ENCODE data around the gene NAB2. TPM values are rescaled to one million over a fixed set of nuclear protein-coding genes. Genes with fewer than 3 reads are reported as not detected.

Gene NAB2
- total and polyA plus RNA-seq, 9 of the 15 experiments (the other 6 are each of a cell fraction or from before 2014, with no cell fraction given): 0.45 to 40.9 (median 20.4) TPM

DNA sequence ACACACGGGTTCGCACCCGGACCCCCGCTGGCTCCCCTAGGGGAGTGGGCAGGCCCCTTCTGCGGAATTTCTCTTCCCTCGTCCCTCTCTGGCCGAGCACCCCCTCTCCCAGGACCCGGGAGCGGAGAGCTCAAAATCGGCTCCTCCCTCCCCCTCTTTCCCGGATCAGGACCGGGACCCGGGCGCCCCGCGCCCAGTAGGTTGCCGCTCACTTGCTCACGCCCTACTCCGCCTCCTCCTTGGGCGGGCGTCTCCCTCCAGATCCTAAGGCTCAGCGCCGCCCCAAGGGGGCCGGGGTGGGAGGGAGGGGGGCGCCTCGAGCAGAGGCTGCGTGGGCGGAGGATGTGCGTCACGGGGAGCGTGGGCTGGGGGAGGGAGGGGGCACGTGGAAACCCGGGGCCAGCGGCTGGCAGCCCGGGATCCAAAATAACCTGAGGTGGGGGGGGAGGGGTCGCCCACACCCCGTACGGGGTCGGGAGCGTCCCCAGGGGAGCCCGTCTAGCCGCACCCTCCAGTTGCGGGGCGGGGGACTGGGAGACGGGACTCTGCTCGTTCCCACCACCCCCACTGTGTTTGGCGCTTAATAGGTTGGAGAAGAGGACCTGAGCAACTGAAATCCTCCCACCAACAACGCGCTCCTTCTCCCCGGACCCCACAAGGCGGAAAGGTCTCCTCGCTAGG, 1.8 kb upstream of the NAB2 start (continued):
- TF ChIP-seq, protein P1, sequence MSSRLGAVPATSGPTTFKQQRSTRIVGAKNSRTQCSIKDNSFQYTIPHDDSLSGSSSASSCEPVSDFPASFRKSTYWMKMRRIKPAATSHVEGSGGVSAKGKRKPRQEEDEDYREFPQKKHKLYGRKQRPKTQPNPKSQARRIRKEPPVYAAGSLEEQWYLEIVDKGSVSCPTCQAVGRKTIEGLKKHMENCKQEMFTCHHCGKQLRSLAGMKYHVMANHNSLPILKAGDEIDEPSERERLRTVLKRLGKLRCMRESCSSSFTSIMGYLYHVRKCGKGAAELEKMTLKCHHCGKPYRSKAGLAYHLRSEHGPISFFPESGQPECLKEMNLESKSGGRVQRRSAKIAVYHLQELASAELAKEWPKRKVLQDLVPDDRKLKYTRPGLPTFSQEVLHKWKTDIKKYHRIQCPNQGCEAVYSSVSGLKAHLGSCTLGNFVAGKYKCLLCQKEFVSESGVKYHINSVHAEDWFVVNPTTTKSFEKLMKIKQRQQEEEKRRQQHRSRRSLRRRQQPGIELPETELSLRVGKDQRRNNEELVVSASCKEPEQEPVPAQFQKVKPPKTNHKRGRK (tag; IDR thresholded peaks at IDR 0.05): 0 out of 2 replicates have a peak, but pooled peaks have one; percentile 20
- TF ChIP-seq IFI16 (CRISPR knock-in tag; IDR thresholded peaks at IDR 0.05) (no peak), HNRNPH1 (optimal IDR thresholded peaks at IDR 0.05; ENCODE audit: low read depth, low read length) (no peak), SMAD1 (IDR thresholded peaks at IDR 0.05; ENCODE audit: low read depth, low read length, partially characterized antibody) (peak; percentile 58), CREM (IDR thresholded peaks at IDR 0.05; ENCODE audit: low read depth) (peak; percentile 89)

- under 1% methylated on average over 21 of the region's 37 CpGs for WGBS (ENCODE audit: insufficient coverage, low coverage, missing lambda C conversion rate)
- Histone ChIP-seq H3K9me1 (ENCODE audit: control insufficient read depth, insufficient read depth, low read length) (no peaks in the 10 kb centered on the region), H3K9ac (ENCODE audit: insufficient read depth in 1 of 2, low read depth in 2 of 2, low read length in 2 of 2) (peak overlapping the region; percentile 93 to 98), H3K4me1 (replicated peaks in 1 of 2; ENCODE audit: control insufficient read depth in 2 of 2, insufficient read depth in 2 of 2, low read length in 2 of 2) (peaks cover 29 to 60% of the 10 kb centered on the region in 2 experiments), H3K9me3 (replicated peaks; ENCODE audit: control insufficient read depth, insufficient read depth, low read depth, low read length) (no peaks in the 10 kb centered on the region), H3K36me3 (ENCODE audit: control insufficient read depth, insufficient read depth, low read length) (peaks cover 23% of the 10 kb centered on the region), H3K27me3 (ENCODE audit: control insufficient read depth in 2 of 2, insufficient read depth in 2 of 2, low read length in 2 of 2) (no peaks in the 10 kb centered on the region), H3K4me3 (peak overlapping the region; percentile 73), H2AFZ (ENCODE audit: low read depth, low read length) (peak overlapping the region; percentile 74), H3K79me2 (ENCODE audit: control insufficient read depth, insufficient read depth, low read length) (peaks cover 38% of the 10 kb centered on the region), H3K27ac (ENCODE audit: extremely low read depth, low read depth, low read length) (peak overlapping the region; percentile 93), H4K20me1 (replicated peaks; ENCODE audit: control insufficient read depth, insufficient read depth, low read length) (peaks cover 5% of the 10 kb centered on the region), H3K4me2 (ENCODE audit: insufficient read depth, low read length) (peak overlapping the region; percentile 93)
- in situ Hi-C loops (cut with MboI): no loop called here
- ChIA-PET CTCF (ENCODE audit: low intra/inter-chr PET ratio) (interaction anchor here (1.3 kb wide), 2 partner anchors 19 to 25 kb away, joined by 3 read pairs; no protein-coding TSS in a partner anchor), POLR2A (interaction anchor here (0.5 to 6.0 kb wide), 5 partner anchors 8 to 452 kb away, joined by 3 to 44 read pairs (median 4); partner anchors contain the start of gene NEMP1)
- ATAC-seq: peak; percentile 63
- BruUV-seq (replicated peaks): no TSS peak
- FAIRE-seq: peak; percentile 62
- intact Hi-C loops (cut with micrococcal nuclease): loop anchor here (1.0 to 10.0 kb wide), 2 partner anchors 23 to 453 kb away; partner anchors contain the start of genes BAZ2A and STAT6
- DNase-seq (ENCODE audit: extremely low read depth in 1 of 4, low spot score in 3 of 4): peak; percentile 80 to 96 (median 86)
- TF ChIP-seq, protein P2, sequence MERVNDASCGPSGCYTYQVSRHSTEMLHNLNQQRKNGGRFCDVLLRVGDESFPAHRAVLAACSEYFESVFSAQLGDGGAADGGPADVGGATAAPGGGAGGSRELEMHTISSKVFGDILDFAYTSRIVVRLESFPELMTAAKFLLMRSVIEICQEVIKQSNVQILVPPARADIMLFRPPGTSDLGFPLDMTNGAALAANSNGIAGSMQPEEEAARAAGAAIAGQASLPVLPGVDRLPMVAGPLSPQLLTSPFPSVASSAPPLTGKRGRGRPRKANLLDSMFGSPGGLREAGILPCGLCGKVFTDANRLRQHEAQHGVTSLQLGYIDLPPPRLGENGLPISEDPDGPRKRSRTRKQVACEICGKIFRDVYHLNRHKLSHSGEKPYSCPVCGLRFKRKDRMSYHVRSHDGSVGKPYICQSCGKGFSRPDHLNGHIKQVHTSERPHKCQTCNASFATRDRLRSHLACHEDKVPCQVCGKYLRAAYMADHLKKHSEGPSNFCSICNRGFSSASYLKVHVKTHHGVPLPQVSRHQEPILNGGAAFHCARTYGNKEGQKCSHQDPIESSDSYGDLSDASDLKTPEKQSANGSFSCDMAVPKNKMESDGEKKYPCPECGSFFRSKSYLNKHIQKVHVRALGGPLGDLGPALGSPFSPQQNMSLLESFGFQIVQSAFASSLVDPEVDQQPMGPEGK (CRISPR knock-in tag; IDR thresholded peaks at IDR 0.05; ENCODE audit: borderline replicate concordance): no peak
- TF ChIP-seq TAF1 (IDR thresholded peaks at IDR 0.05; ENCODE audit: control insufficient read depth, extremely low read depth, insufficient read depth, low read length, severe bottlenecking) (no peak), BCOR (IDR thresholded peaks at IDR 0.05) (0 out of 2 replicates have a peak, but pooled peaks have one; percentile 9), ZBTB7A (IDR thresholded peaks at IDR 0.05; ENCODE audit: borderline replicate concordance, control insufficient read depth, low read depth, low read length) (peak; percentile 87), TFAP4 (CRISPR knock-in tag; IDR thresholded peaks at IDR 0.05; ENCODE audit: borderline replicate concordance) (peak; percentile 29; the same call in 1 of the 2 replicates), HMBOX1 (IDR thresholded peaks at IDR 0.05) (no peak), HNRNPLL (IDR thresholded peaks at IDR 0.05; ENCODE audit: low read depth, low read length, poor library complexity, severe bottlenecking) (no peak)
These were observed 1.1 kb upstream of the NAB2 start for GRCh38 chr12:57087691-57088353.

All from K562 (cell line).